HG03342 (cell line): Measurements from ENCODE around the gene KCNC3.

Source experiments
- ATAC-seq: cut with Tn5 transposase; IDR thresholded peaks from one replicate; pipeline ENCODE4 v1.9.1; 2021; ENCODE audit warnings: mild to moderate bottlenecking, moderate library complexity; ENCODE audit not compliant: unreplicated experiment

The KCNC3 gene

DNA sequence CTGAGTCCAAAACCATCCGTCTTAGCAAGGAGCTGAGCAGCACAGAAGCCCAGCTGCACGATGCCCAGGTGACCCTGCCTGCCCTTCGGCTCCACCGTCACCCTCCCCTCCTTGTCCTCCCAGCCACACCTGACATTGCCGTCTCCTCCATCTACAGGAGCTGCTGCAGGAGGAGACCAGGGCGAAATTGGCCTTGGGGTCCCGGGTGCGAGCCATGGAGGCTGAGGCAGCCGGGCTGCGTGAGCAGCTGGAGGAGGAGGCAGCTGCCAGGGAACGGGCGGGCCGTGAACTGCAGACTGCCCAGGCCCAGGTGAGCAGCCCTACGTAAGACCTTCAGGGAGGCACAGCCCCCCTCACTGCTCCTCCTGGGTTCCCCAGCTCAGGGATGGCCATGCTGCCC is 49.1 kb downstream of the KCNC3 start:
- no peak for ATAC-seq

DNA sequence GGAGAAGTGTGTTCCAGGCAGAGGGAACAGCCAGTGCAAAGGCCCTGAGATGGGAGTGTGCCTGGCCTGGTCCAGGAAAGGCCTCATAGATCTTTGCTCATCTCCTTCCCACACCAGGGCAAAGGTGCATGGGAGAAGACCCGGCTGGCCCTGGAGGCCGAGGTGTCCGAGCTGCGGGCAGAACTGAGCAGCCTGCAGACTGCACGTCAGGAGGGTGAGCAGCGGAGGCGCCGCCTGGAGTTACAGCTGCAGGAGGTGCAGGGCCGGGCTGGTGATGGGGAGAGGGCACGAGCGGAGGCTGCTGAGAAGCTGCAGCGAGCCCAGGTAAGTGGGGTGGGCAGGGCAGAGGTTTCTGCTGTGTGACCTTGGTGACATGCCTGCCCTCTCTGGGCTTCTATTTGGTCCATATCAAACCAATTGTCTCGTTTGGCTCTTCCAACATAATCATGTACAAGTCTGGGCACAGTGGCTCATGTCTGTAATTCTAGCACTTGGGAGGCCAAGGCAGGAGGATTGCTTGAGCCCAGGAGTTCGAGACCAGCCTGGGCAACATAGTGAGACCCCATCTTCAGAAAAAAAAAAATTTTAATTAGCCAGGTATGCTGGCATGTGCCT is 51.1 kb downstream of the KCNC3 start:
- ATAC-seq, result no peak

DNA sequence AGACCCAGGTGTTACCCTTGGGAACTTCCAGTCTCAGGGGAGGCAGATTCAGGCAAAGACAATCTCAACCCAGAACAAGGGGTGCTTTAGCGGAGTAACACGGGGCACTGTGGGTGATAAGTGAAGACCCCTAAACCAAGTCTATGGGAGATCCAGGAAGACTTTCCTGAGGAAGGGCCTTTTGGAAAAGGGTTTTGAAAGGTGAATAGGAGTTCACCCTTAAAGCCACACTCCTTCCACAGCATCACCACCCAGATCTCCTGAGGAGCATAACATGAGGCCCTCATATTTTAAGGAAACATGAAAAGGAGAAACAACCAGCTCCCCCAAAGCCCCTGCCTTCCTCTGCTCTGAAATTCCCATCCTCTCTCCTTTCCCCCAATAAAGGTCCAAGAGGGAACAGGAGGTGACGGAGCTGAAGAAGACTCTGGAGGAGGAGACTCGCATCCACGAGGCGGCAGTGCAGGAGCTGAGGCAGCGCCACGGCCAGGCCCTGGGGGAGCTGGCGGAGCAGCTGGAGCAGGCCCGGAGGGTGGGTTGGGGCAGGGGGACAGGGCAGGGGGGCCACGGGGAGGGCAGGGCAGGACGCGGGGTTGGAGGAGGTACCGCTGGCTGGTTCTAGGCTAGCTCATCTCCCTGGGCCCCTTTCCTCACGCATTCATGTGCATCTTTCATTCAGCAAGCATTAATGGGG is 52.7 kb downstream of the KCNC3 start:
- no peak for ATAC-seq

- no peak for ATAC-seq
Measured at GRCh38 chr19:50275577-50276368, 53.4 kb downstream of the KCNC3 start.

GRCh38 chr19:50273821-50274220 is 55.4 kb downstream of the KCNC3 start:
- no peak for ATAC-seq

DNA sequence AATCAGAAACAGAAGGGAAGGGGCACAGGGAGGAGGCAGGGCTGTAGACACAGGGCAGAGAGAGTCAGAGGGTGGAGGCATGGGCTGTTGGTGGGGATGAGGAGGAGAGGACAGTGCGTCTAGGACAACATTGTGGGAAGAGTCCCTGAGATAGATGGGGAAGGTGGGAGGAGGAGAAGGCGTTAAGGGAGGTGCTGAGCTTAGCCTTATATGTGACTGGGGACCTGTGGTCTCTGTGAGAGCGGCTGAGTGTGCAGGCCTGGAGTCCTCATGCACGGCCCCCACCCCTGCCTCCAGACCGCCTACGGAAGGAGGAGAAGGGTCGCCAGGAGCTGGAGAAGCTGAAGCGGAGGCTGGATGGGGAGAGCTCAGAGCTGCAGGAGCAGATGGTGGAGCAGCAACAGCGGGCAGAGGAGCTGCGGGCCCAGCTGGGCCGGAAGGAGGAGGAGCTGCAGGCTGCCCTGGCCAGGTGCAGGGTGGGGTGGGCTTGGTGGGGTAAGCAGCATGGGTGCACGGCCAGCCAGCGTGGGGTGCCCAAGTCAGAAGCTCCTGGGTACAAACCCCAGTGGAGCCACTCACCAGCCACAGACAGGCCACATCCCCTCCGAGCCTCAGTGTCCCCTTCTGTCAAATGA is 56.8 kb downstream of the KCNC3 start:
- no peak for ATAC-seq

GRCh38 chr19:50269653-50270052 is 59.5 kb downstream of the KCNC3 start:
- ATAC-seq, result no peak

DNA sequence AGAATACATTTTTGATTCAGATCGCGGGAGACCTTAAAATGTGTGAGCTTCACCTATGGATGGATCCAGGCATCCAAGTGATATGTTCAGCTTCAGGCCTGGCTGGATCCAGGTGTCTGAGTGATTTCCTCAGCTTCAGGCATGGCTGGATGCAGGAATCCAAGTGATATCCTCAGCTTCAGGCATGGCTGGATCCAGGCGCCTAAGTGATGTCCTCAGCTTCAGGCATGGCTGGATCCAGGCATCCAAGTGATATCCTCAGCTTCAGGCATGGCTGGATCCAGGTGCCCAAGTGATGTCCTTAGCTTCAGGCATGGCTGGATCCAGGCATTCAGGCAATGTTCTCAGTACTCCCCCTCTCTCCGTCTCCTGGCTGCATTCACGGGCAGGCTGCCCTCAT is 60.7 kb downstream of the KCNC3 start:
- no peak for ATAC-seq

GRCh38 chr19:50268041-50268440 is 61.1 kb downstream of the KCNC3 start:
- no peak for ATAC-seq

GRCh38 chr19:50266896-50267295 is 62.3 kb downstream of the KCNC3 start:
- no peak for ATAC-seq

DNA sequence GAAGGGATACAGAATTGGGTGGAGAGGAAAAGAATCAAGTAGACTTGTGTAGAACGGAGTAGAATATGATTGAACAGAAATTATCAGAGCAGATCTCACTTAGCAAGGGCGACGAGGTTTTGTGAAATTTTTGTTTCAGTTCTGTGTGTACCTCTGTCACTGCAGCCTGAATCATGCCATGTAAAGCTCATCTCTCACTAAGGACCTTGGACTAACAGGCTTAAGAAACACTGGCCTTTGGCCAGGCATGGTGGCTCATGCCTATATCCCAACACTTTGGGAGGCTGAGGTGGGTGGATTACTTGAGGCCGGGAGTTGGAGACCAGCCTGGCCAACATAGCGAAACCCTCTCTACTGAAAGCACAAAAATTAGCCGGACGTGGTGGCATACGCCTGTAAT is 63.1 kb downstream of the KCNC3 start:
- ATAC-seq, result no peak

- no peak for ATAC-seq
Measured at GRCh38 chr19:50264483-50265186, 64.5 kb downstream of the KCNC3 start.

DNA sequence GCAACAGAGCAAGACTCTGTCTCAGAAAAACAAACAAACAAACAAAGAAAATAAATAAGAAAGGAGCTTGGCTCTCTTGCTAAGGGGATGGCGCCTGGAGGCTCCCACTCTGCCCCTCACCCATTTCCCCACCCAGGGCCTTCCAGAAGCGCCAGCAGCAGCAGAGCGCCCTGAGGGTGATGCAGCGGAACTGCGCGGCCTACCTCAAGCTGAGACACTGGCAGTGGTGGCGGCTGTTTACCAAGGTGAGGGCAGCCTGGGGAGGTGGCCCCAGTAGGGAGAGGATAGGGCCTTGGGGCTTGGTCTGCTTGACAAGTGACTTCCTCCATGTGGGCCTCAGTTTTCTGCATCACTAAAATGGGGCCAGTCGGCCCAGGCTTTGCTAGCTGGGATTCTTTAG is 66.0 kb downstream of the KCNC3 start:
- no peak for ATAC-seq
